ENCODE measurements around the gene IRF7. TPM values are rescaled to one million over a fixed set of nuclear protein-coding genes. Genes with fewer than 3 reads are reported as not detected.
"Not testable (repeated sequence)": the region's sequence is repeated elsewhere in the genome, so short reads cannot be mapped to it uniquely, and the experiment has no call there.

Gene IRF7
- total RNA-seq: 8.7 and 16.5 TPM in 2 replicates

GRCh38 chr11:615504-616319, at the start of gene IRF7:
TSS of gene IRF7 (minus strand) at chr11:615950. CDS start at chr11:615364, 586 bp downstream.
- DNase-seq (ENCODE audit: low read depth, low spot score): peak; percentile 68

GRCh38 chr11:665062-665703, 49.4 kb upstream of the IRF7 start:
- DNase-seq (ENCODE audit: low read depth, low spot score): no peak

- DNase-seq (ENCODE audit: low read depth, low spot score): peak; percentile 27
These were observed 47.0 kb upstream of the IRF7 start for GRCh38 chr11:662689-663274.

- DNase-seq (ENCODE audit: low read depth, low spot score): no peak
These were observed 45.1 kb upstream of the IRF7 start for GRCh38 chr11:660681-661444.

- no peak for DNase-seq (ENCODE audit: low read depth, low spot score)
These were observed 44.5 kb upstream of the IRF7 start for GRCh38 chr11:660281-660680.

- DNase-seq (ENCODE audit: low read depth, low spot score): no peak
These were observed 43.9 kb upstream of the IRF7 start for GRCh38 chr11:659532-660085.

GRCh38 chr11:657691-658126, 42.0 kb upstream of the IRF7 start:
- DNase-seq (ENCODE audit: low read depth, low spot score): no peak

- DNase-seq (ENCODE audit: low read depth, low spot score): no peak
These were observed 41.1 kb upstream of the IRF7 start for GRCh38 chr11:656866-657265.

- DNase-seq (ENCODE audit: low read depth, low spot score): no peak
These were observed 40.7 kb upstream of the IRF7 start for GRCh38 chr11:656426-656825.

GRCh38 chr11:655036-655726, 39.4 kb upstream of the IRF7 start:
- DNase-seq (ENCODE audit: low read depth, low spot score): no peak

GRCh38 chr11:654444-654843, 38.7 kb upstream of the IRF7 start:
- DNase-seq (ENCODE audit: low read depth, low spot score): not testable (repeated sequence)

- DNase-seq (ENCODE audit: low read depth, low spot score): no peak
These were observed 38.1 kb upstream of the IRF7 start for GRCh38 chr11:653837-654236.

GRCh38 chr11:653136-653535, 37.4 kb upstream of the IRF7 start:
- not testable (repeated sequence) for DNase-seq (ENCODE audit: low read depth, low spot score)

- no peak for DNase-seq (ENCODE audit: low read depth, low spot score)
These were observed 34.7 kb upstream of the IRF7 start for GRCh38 chr11:650482-650881.

- DNase-seq (ENCODE audit: low read depth, low spot score): not testable (repeated sequence)
These were observed 32.0 kb upstream of the IRF7 start for GRCh38 chr11:647672-648158.

- no peak for DNase-seq (ENCODE audit: low read depth, low spot score)
These were observed 30.5 kb upstream of the IRF7 start for GRCh38 chr11:646214-646613.

GRCh38 chr11:645536-645935, 29.8 kb upstream of the IRF7 start:
- DNase-seq (ENCODE audit: low read depth, low spot score): no peak

- DNase-seq (ENCODE audit: low read depth, low spot score): no peak
These were observed 28.3 kb upstream of the IRF7 start for GRCh38 chr11:643849-644738.

- no peak for DNase-seq (ENCODE audit: low read depth, low spot score)
These were observed 27.6 kb upstream of the IRF7 start for GRCh38 chr11:643366-643765.

Data from pulmonary artery endothelial cell (primary cell).